Stomach (tissue), 9 donors: ENCODE results near the gene CDKN1C. TPM values are rescaled to one million over a fixed set of nuclear protein-coding genes. Genes with fewer than 3 reads are reported as not detected.
A peak's percentile ranks its signal among the peaks of the same experiment; 100 is the strongest.

ENCODE experiments used
- DNase-seq, 2 donors: peaks; one replicate each; pipeline versions ENCODE4 v3.0.0 to v3.0.0-alpha.2; 2013 to 2019
- H3K27ac ChIP-seq, 5 donors: fragments of 200-600 bp in 4 of 5; sonication (generic) in 4 of 5; one replicate each; pipeline ENCODE4 v1.5.1; 2013 to 2019; ENCODE audit warnings: mild to moderate bottlenecking in 1 of 5, moderate library complexity in 1 of 5
- H3K27me3 ChIP-seq, 3 donors: fragments of 200-600 bp; sonication (generic); one replicate each; pipeline ENCODE4 v1.5.1; 2017 to 2019; ENCODE audit warnings: mixed run types in 1 of 3
- H3K36me3 ChIP-seq, 4 donors: fragments of 200-600 bp; sonication (generic); 1 replicate in 3 of 4; 2 replicates in 1 of 4; pipeline ENCODE4 v1.5.1; 2016 to 2019
- H3K4me1 ChIP-seq, 4 donors: fragments of 200-600 bp; sonication (generic); one replicate each; pipeline ENCODE4 v1.5.1; 2016 to 2019
- H3K4me3 ChIP-seq, 4 donors: fragments of 200-600 bp; sonication (generic) in 3 of 4; one replicate each; pipeline ENCODE4 v1.5.1; 2016 to 2019; ENCODE audit warnings: mild to moderate bottlenecking in 1 of 4
- H3K9me3 ChIP-seq, 4 donors: fragments of 200-600 bp; sonication (generic); one replicate each; pipeline ENCODE4 v1.5.1; 2016 to 2019
- CTCF ChIP-seq, 7 experiments: fragments of 450-650 bp in 4 of 7; fragments of 200-600 bp in 3 of 7; sonication (generic) in 3 of 7; IDR thresholded peaks; one replicate each; pipeline ENCODE4 v1.5.1; 2016 to 2019; ENCODE audit warnings: antibody characterized with exemption in 7 of 7, control low read depth in 2 of 7, mild to moderate bottlenecking in 1 of 7
- EP300 ChIP-seq: sonication (generic); formaldehyde crosslinking; IDR thresholded peaks from one replicate; pipeline ENCODE4 v1.6.1; 2017; ENCODE audit warnings: antibody characterized with exemption
- POLR2A ChIP-seq, 4 donors: fragments of 450-650 bp; IDR thresholded peaks; one replicate each; pipeline ENCODE4 v1.6.1; 2016; ENCODE audit warnings: antibody characterized with exemption in 4 of 4, control low read depth in 2 of 4, mild to moderate bottlenecking in 1 of 4, moderate library complexity in 1 of 4
- POLR2AphosphoS5 ChIP-seq, 3 donors: sonication (generic); formaldehyde crosslinking; IDR thresholded peaks; one replicate each; pipeline ENCODE4 v1.6.1; 2016; ENCODE audit warnings: antibody characterized with exemption in 3 of 3
- WGBS, 5 donors: extraction: QIAGEN DNeasy Blood & Tissue Kit in 3 of 5; methylation state at CpG; one replicate each; pipeline versions ENCODE4 v1.1.5 to v1.1.7; 2013 to 2018; 5-methylcytosine and 5-hydroxymethylcytosine counted together
- intact Hi-C: fragments of 100-400 bp; cut with DNase I; formaldehyde crosslinking; loops from one replicate; pipeline ENCODE4 v1.15.1; 2023; ENCODE audit warnings: low total_unique reads
- polyA plus RNA-seq, 3 donors: library from polyadenylated mRNA; stranded (reverse); fragments of 200-250 nt; gene quantifications; one replicate each; pipeline ENCODE4 v1.2.3, GENCODE V29; 2013
- total RNA-seq, 5 donors: library from RNA; depleted of rRNA; stranded (reverse); fragments of >200 nt; gene quantifications; one replicate each; pipeline versions ENCODE4 v1.1.0 to v1.2.3, GENCODE V29; 2014 to 2016
- donor health status: healthy with polysubstance abuse.
- donor health status: Bipolar disorder and iron deficiency.
- donor health status: healthy.

CDKN1C gene
- total and polyA plus RNA-seq, 8 donors = 10.5 to 99.1 (median 42.3) TPM

GRCh38 chr11:2887515-2888195 lies 2.1 kb upstream of the CDKN1C start:
- peaks cover 0 to 17% (median 3%) of the 10 kb centered on the region in 3 donors for H3K27me3 ChIP-seq
- H3K4me3 ChIP-seq = no peak overlapping the region
- peak overlapping the region in 3 of 5 donors; percentile 1 to 92 (median 77) for H3K27ac ChIP-seq
- H3K4me1 ChIP-seq = peaks cover 28 to 76% (median 69%) of the 10 kb centered on the region in 4 donors
- H3K9me3 ChIP-seq = no peaks in the 10 kb centered on the region
- 67 to 74% (median 72%) methylated on average over 11 of the region's 11 CpGs for WGBS, 5 donors
- TF ChIP-seq POLR2AphosphoS5 (IDR thresholded peaks at IDR 0.05) = no peak
- TF ChIP-seq POLR2A (IDR thresholded peaks at IDR 0.05) = no peak
- TF ChIP-seq CTCF (IDR thresholded peaks at IDR 0.05) = no peak
- TF ChIP-seq EP300 = no peak
- intact Hi-C loops = loop anchor here (2.0 to 10.0 kb wide), 3 partner anchors 353 to 583 kb away; partner anchors contain the start of genes C11orf21 and TSPAN32
- no peak for DNase-seq
- no peaks in the 10 kb centered on the region for H3K36me3 ChIP-seq

GRCh38 chr11:2886936-2887335 lies 1.4 kb upstream of the CDKN1C start:
- Histone ChIP-seq H3K27me3 (peaks cover 0 to 19% (median 3%) of the 10 kb centered on the region in 3 donors), H3K27ac (peak overlapping the region in 3 of 5 donors; percentile 65 to 92 (median 77)), H3K4me1 (peaks cover 21 to 76% (median 68%) of the 10 kb centered on the region in 4 donors), H3K36me3 (no peaks in the 10 kb centered on the region), H3K9me3 (no peaks in the 10 kb centered on the region), H3K4me3 (no peak overlapping the region)
- DNase-seq = no peak
- TF ChIP-seq CTCF (IDR thresholded peaks at IDR 0.05) (no peak), POLR2AphosphoS5 (IDR thresholded peaks at IDR 0.05) (no peak), EP300 (no peak)
- 85 to 92% (median 89%) methylated on average over 4 to 5 of the region's 5 CpGs for WGBS, 5 donors
- intact Hi-C loops = loop anchor here (2.0 to 10.0 kb wide), 3 partner anchors 352 to 582 kb away; partner anchors contain the start of genes C11orf21 and TSPAN32

- no peaks in the 10 kb centered on the region for H3K36me3 ChIP-seq
- H3K27ac ChIP-seq = peak overlapping the region; percentile 65 to 92 (median 77)
- peaks cover 0 to 19% (median 3%) of the 10 kb centered on the region in 3 donors for H3K27me3 ChIP-seq
- intact Hi-C loops = loop anchor here (2.0 to 10.0 kb wide), 3 partner anchors 352 to 582 kb away; partner anchors contain the start of genes C11orf21 and TSPAN32
- peak overlapping the region; percentile 86 to 90 (median 86) for H3K4me3 ChIP-seq
- DNase-seq = peak in 1 of 2 donors; percentile 89
- peaks cover 15 to 73% (median 64%) of the 10 kb centered on the region in 4 donors for H3K4me1 ChIP-seq
- H3K9me3 ChIP-seq = no peaks in the 10 kb centered on the region
- TF ChIP-seq POLR2AphosphoS5 (IDR thresholded peaks at IDR 0.05) (no peak), EP300 (no peak), POLR2A (IDR thresholded peaks at IDR 0.05) (no peak), CTCF (IDR thresholded peaks at IDR 0.05) (no peak)
- 17 to 44% (median 18%) methylated on average over 13 to 49 of the region's 49 CpGs for WGBS, 5 donors
Observed at GRCh38 chr11:2886191-2886894, 768 bp upstream of the CDKN1C start.

GRCh38 chr11:2885017-2885677 lies 428 bp downstream of the CDKN1C start:
- Histone ChIP-seq H3K27me3 (peaks cover 0 to 19% (median 3%) of the 10 kb centered on the region in 3 donors), H3K4me3 (peak overlapping the region; percentile 86 to 90 (median 86)), H3K9me3 (no peaks in the 10 kb centered on the region), H3K4me1 (peaks cover 9 to 61% (median 52%) of the 10 kb centered on the region in 4 donors), H3K36me3 (no peaks in the 10 kb centered on the region), H3K27ac (peak overlapping the region; percentile 79 to 92 (median 87))
- intact Hi-C loops = loop anchor here (5.0 to 10.0 kb wide), 2 partner anchors 458 to 580 kb away; partner anchors contain the start of genes C11orf21 and TSPAN32
- peak; percentile 71 to 90 for DNase-seq
- 0 to 2% (median 1%) methylated on average over 38 to 80 of the region's 80 CpGs for WGBS, 5 donors
- TF ChIP-seq EP300 (no peak), POLR2A (IDR thresholded peaks at IDR 0.05) (no peak), POLR2AphosphoS5 (IDR thresholded peaks at IDR 0.05) (peak in 1 of 3 donors; percentile 13), CTCF (IDR thresholded peaks at IDR 0.05) (peak in 2 of 7 experiments; percentile 22 to 45)
